ENCODE data around the gene PACRG. TPM values are rescaled to one million over a fixed set of nuclear protein-coding genes. Genes with fewer than 3 reads are reported as not detected.

Gene PACRG
- total and polyA plus RNA-seq, 10 of the 15 experiments (the other 5 are each of a cell fraction or from before 2014, with no cell fraction given), result not detected

DNA sequence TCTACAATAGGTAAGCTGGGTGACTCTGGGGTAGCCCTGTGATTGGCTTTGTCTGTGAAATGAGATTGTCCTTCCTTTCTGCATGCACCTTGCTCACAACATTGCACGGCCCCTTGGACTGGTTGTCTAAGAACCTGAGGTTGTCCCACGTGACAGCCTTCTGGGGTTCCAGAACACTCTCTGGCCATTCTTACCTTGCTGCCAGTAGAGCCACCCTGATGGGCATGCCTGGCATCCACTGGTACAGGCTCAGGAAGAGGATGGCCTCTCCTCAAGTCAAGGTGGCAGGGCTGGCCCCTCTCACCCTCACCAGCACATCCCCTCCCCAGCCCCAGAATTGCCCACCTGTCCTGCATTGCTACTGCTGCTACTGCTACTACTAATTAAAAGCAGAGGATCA lies 335.0 kb downstream of the PACRG start (continued):
- TF ChIP-seq BCL3 (IDR thresholded peaks at IDR 0.05; ENCODE audit: borderline replicate concordance, insufficient read depth, low read depth, low read length, poor library complexity, severe bottlenecking) (no peak), SUZ12 (IDR thresholded peaks at IDR 0.05; ENCODE audit: unreplicated experiment) (no peak), CEBPB (IDR thresholded peaks at IDR 0.05; ENCODE audit: borderline replicate concordance in 1 of 2, low read depth in 2 of 2, low read length in 2 of 2) (no peak), EP300 (IDR thresholded peaks at IDR 0.05; ENCODE audit: borderline replicate concordance in 1 of 2, control insufficient read depth in 1 of 2, low read depth in 2 of 2, low read length in 2 of 2) (no peak), FOS (IDR thresholded peaks at IDR 0.05; ENCODE audit: borderline replicate concordance, extremely low read depth, insufficient read length) (no peak), CBFB (IDR thresholded peaks at IDR 0.05; ENCODE audit: low read depth) (no peak), PBX3 (IDR thresholded peaks at IDR 0.05; ENCODE audit: insufficient replicate concordance, low read depth, low read length) (no peak), ETV6 (conservative IDR thresholded peaks at IDR 0.05 in 1 of 2, IDR thresholded peaks at IDR 0.05 in 1 of 2; ENCODE audit: borderline replicate concordance in 1 of 2, low read depth in 1 of 2) (no peak), NR2F1 (conservative IDR thresholded peaks at IDR 0.05) (no peak), SIN3A (IDR thresholded peaks at IDR 0.05; ENCODE audit: low read depth, low read length) (no peak)
